Esophagus muscularis mucosa (tissue), 4 donors: ENCODE data around the gene PMF1. TPM values are rescaled to one million over a fixed set of nuclear protein-coding genes. Genes with fewer than 3 reads are reported as not detected.
A peak's percentile ranks its signal among the peaks of the same experiment; 100 is the strongest.

Experiments used
- DNase-seq: peaks from one replicate; pipeline ENCODE4 v3.0.0-alpha.2; 2017; ENCODE audit errors: extremely low spot score
- H3K27ac ChIP-seq, 4 donors: fragments of 200-600 bp; sonication (generic); replicated peaks in 1 of 4; 1 replicate in 3 of 4; 2 replicates in 1 of 4; pipeline ENCODE4 v1.5.1; 2016 to 2019; ENCODE audit warnings: mild to moderate bottlenecking in 1 of 4
- H3K27me3 ChIP-seq, 4 donors: fragments of 200-600 bp; sonication (generic); one replicate each; pipeline versions ENCODE4 v1.5.1 to v1.6.0; 2016 to 2019
- H3K36me3 ChIP-seq, 4 donors: fragments of 200-600 bp; sonication (generic); one replicate each; pipeline ENCODE4 v1.5.1; 2016 to 2019
- H3K4me1 ChIP-seq, 4 donors: fragments of 200-600 bp; sonication (generic); one replicate each; pipeline ENCODE4 v1.5.1; 2016 to 2019
- H3K4me3 ChIP-seq, 4 donors: fragments of 200-600 bp; sonication (generic); 1 replicate in 2 of 4; 2 replicates in 2 of 4; pipeline ENCODE4 v1.5.1; 2016 to 2019; ENCODE audit warnings: mild to moderate bottlenecking in 4 of 4, moderate library complexity in 1 of 4
- H3K9me3 ChIP-seq, 4 donors: fragments of 200-600 bp; sonication (generic); 1 replicate in 3 of 4; 2 replicates in 1 of 4; pipeline ENCODE4 v1.5.1; 2016 to 2019
- CTCF ChIP-seq, 3 experiments: fragments of 200-600 bp in 2 of 3; fragments of 450-650 bp in 1 of 3; sonication (generic) in 2 of 3; IDR thresholded peaks; one replicate each; pipeline ENCODE4 v1.5.1; 2017 to 2019; ENCODE audit warnings: antibody characterized with exemption in 3 of 3, mild to moderate bottlenecking in 2 of 3, moderate library complexity in 1 of 3
- EP300 ChIP-seq: sonication (generic); formaldehyde crosslinking; IDR thresholded peaks from one replicate; pipeline ENCODE4 v1.6.1; 2017; ENCODE audit warnings: antibody characterized with exemption
- POLR2A ChIP-seq: fragments of 450-650 bp; IDR thresholded peaks from one replicate; pipeline ENCODE4 v1.6.1; 2017; ENCODE audit warnings: antibody characterized with exemption, moderate library complexity, mild to moderate bottlenecking, low read depth
- POLR2AphosphoS5 ChIP-seq, 2 donors: sonication (generic); formaldehyde crosslinking; IDR thresholded peaks; one replicate each; pipeline ENCODE4 v1.6.1; 2017; ENCODE audit warnings: antibody characterized with exemption in 2 of 2
- WGBS: methylation state at CpG from one replicate; pipeline ENCODE4 v1.1.5; 2018; 5-methylcytosine and 5-hydroxymethylcytosine counted together
- intact Hi-C: fragments of 100-400 bp; cut with DNase I; formaldehyde crosslinking; loops from one replicate; pipeline ENCODE4 v1.15.1; 2023
- total RNA-seq, 4 donors: library from RNA; depleted of rRNA; stranded (reverse); fragments of >200 nt; gene quantifications; one replicate each; pipeline versions ENCODE4 v1.1.0 to v1.2.1, GENCODE V29; 2016

PMF1 gene
- total RNA-seq, 4 donors from 2014 or later, result 45.0 to 60.4 (median 50.2) TPM

- no peak for TF ChIP-seq CTCF (IDR thresholded peaks at IDR 0.05)
- TF ChIP-seq POLR2AphosphoS5 (IDR thresholded peaks at IDR 0.05), result no peak
- TF ChIP-seq EP300, result no peak
- no peak for TF ChIP-seq POLR2A
- 18% methylated on average over 11 of the region's 14 CpGs for WGBS
- intact Hi-C loops, result no loop called here
These were observed 18.5 kb upstream of the PMF1 start for GRCh38 chr1:156194300-156194652.

GRCh38 chr1:156195853-156196252 lies 17.0 kb upstream of the PMF1 start:
- TF ChIP-seq POLR2A, result no peak
- TF ChIP-seq CTCF (IDR thresholded peaks at IDR 0.05), result no peak
- TF ChIP-seq EP300, result no peak
- TF ChIP-seq POLR2AphosphoS5 (IDR thresholded peaks at IDR 0.05), result no peak
- no peak overlapping the region for H3K27ac ChIP-seq
- H3K9me3 ChIP-seq, result no peaks in the 10 kb centered on the region
- no peak for DNase-seq
- no peak overlapping the region for H3K4me3 ChIP-seq
- H3K36me3 ChIP-seq, result peaks cover 12 to 35% (median 21%) of the 10 kb centered on the region in 4 donors
- peaks cover 23 to 54% (median 40%) of the 10 kb centered on the region in 4 donors for H3K4me1 ChIP-seq
- H3K27me3 ChIP-seq, result no peaks in the 10 kb centered on the region
- intact Hi-C loops, result no loop called here
- WGBS, result 72% methylated on average over 4 of the region's 4 CpGs

More at GRCh38 chr1:156194300-156194652, 18.5 kb upstream of the PMF1 start:
- DNase-seq, result no peak
- H3K4me3 ChIP-seq, result peak overlapping the region; percentile 80 to 96 (median 86)
- no peaks in the 10 kb centered on the region for H3K9me3 ChIP-seq
- peaks cover 23 to 43% (median 37%) of the 10 kb centered on the region in 4 donors for H3K4me1 ChIP-seq
- H3K27ac ChIP-seq, result peak overlapping the region; percentile 79 to 91 (median 84)
- no peaks in the 10 kb centered on the region for H3K27me3 ChIP-seq
- H3K36me3 ChIP-seq, result peaks cover 7 to 19% (median 7%) of the 10 kb centered on the region in 4 donors

- intact Hi-C loops, result no loop called here
- WGBS, result 54% methylated on average over 2 of the region's 2 CpGs
- TF ChIP-seq POLR2AphosphoS5 (IDR thresholded peaks at IDR 0.05) (no peak), CTCF (IDR thresholded peaks at IDR 0.05) (no peak), EP300 (no peak), POLR2A (no peak)
- Histone ChIP-seq H3K27me3 (no peaks in the 10 kb centered on the region), H3K27ac (no peak overlapping the region), H3K36me3 (peaks cover 12 to 39% (median 24%) of the 10 kb centered on the region in 4 donors), H3K4me3 (no peak overlapping the region), H3K9me3 (no peaks in the 10 kb centered on the region), H3K4me1 (peaks cover 23 to 60% (median 43%) of the 10 kb centered on the region in 4 donors)
- no peak for DNase-seq
These were observed 16.4 kb upstream of the PMF1 start for GRCh38 chr1:156196445-156196844.

- 93% methylated on average over 5 of the region's 5 CpGs for WGBS
- H3K4me1 ChIP-seq, result peaks cover 23 to 78% (median 44%) of the 10 kb centered on the region in 4 donors
These were observed 13.9 kb upstream of the PMF1 start for GRCh38 chr1:156198831-156199349.

More at GRCh38 chr1:156198831-156199349, 13.9 kb upstream of the PMF1 start:
- Histone ChIP-seq H3K36me3 (peaks cover 12 to 56% (median 33%) of the 10 kb centered on the region in 4 donors), H3K27me3 (no peaks in the 10 kb centered on the region), H3K9me3 (no peaks in the 10 kb centered on the region), H3K27ac (no peak overlapping the region), H3K4me3 (no peak overlapping the region)
- no peak for DNase-seq
- intact Hi-C loops, result no loop called here
- TF ChIP-seq POLR2A, result no peak
- TF ChIP-seq POLR2AphosphoS5 (IDR thresholded peaks at IDR 0.05), result no peak
- no peak for TF ChIP-seq CTCF (IDR thresholded peaks at IDR 0.05)
- TF ChIP-seq EP300, result no peak
